GM12873 (cell line): ENCODE measurements around the gene AP3M1.

Experiments used
- CTCF ChIP-seq: IDR thresholded peaks from 2 replicates; pipeline ENCODE4 v1.5.1; 2012; ENCODE audit warnings: low read depth, mild to moderate bottlenecking, moderate library complexity, low read length, control low read depth; ENCODE audit not compliant: insufficient read depth; ENCODE audit errors: missing control alignments

Gene AP3M1

GRCh38 chr10:74078037-74078436 is 72.6 kb downstream of the AP3M1 start:
- no peak for TF ChIP-seq CTCF

DNA sequence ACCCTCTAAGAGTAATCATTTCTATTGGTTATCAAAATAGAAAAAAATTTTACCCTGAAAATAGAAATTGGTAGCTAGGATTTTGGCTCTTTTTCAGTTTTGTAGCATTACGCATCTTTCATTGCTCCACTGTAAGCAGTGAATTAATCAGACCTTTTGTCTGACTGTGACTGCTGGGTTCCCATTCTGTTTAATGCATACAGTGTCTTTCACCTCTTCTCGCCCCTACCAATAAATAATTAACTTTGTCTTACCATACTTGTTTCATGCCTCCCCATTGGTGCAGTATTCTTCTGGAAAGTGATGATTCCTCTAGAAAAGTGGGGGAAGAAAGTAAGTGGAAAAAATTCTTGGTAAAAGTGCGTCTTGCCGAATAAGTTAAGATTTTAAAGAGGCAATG is 73.2 kb downstream of the AP3M1 start:
- TF ChIP-seq CTCF = no peak

- TF ChIP-seq CTCF = no peak
Measured at GRCh38 chr10:74076961-74077360, 73.7 kb downstream of the AP3M1 start.

DNA sequence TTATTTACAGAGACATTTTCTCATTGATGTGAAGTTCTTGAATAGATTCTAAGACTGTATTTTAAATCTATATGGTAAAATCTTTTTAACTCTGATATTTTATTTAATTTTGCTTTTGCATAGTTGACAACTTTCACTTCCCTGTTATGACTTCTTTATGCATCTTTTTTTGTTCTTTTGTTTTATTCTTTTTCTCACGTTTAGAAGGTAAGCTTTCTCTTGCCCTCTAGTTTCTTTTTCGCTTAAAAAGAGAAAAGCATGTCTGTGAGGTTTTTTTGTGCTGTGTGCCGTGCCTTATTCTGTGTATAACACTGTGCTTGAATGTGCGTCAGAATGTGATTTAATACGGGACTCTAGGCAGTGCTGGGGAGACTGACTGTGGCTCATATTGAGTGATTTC is 74.7 kb downstream of the AP3M1 start:
- TF ChIP-seq CTCF = no peak

DNA sequence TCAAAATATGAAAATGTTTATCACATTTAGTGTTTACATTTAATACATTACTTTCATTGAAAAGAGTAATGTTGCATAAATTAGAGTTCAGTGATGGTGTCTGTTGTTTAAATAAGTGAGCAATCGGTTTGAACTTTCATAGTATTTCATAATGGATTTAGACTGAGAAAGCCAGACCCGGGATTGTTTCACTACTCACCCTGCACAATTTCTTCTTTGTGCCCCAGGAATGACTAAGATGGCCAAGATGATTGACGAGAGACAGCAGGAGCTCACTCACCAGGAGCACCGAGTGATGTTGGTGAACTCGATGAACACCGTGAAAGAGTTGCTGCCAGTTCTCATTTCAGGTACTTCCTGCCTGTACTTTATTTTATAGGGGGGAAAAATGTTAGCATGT is 78.1 kb downstream of the AP3M1 start:
- no peak for TF ChIP-seq CTCF

DNA sequence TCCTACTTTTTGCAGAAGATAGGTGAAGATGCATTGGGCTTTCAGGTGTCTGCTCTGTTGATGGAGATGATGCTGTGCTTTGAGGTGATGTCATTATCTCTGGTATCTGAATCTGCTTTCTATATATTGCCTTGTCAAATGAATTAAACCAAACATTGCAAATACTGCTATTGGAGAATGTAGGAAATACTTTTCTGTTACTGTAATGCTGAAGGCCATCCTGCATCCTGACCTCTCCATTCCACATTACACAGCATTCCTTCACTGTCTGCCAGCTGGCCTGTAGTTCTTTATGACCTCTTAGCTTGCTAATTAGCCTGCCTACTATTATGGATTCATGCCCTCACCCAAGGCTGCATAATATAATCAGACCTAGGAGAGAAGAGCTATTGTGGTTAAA is 79.5 kb downstream of the AP3M1 start:
- no peak for TF ChIP-seq CTCF
